ENCODE measurements around the gene SCAF1. TPM values are rescaled to one million over a fixed set of nuclear protein-coding genes. Genes with fewer than 3 reads are reported as not detected.

SCAF1 gene
- total RNA-seq, 1 donor from 2014 or later, result 105 TPM

- peaks cover 77% of the 10 kb centered on the region for H3K79me2 ChIP-seq (ENCODE audit: insufficient read depth, low read length)
- FAIRE-seq (no peak), DNase-seq (ENCODE audit: low read depth) (no peak)
- H3K36me3 ChIP-seq (ENCODE audit: insufficient read depth, low read length), result peaks cover 3% of the 10 kb centered on the region
- peaks cover 70% of the 10 kb centered on the region for H4K20me1 ChIP-seq (ENCODE audit: insufficient read depth, low read length)
- Mint-ChIP-seq H3K27ac (ENCODE audit: unreplicated experiment) (no peak overlapping the region), H3K27me3 (ENCODE audit: low read depth, unreplicated experiment) (no peaks in the 10 kb centered on the region), H3K9me3 (ENCODE audit: unreplicated experiment) (no peaks in the 10 kb centered on the region), H3K4me3 (ENCODE audit: unreplicated experiment) (no peak overlapping the region), H3K36me3 (ENCODE audit: low read depth, unreplicated experiment) (peaks cover 6% of the 10 kb centered on the region), H3K4me1 (ENCODE audit: low read depth, unreplicated experiment) (peaks cover 17% of the 10 kb centered on the region)
- no peak overlapping the region for H3K4me3 ChIP-seq (ENCODE audit: insufficient read depth, low read depth, low read length)
- H3K4me1 ChIP-seq (ENCODE audit: insufficient read depth, low read length), result peaks cover 13% of the 10 kb centered on the region
- TF ChIP-seq EZH2 (IDR thresholded peaks at IDR 0.05; ENCODE audit: insufficient read depth, low read length), result no peak
- TF ChIP-seq, protein P1, sequence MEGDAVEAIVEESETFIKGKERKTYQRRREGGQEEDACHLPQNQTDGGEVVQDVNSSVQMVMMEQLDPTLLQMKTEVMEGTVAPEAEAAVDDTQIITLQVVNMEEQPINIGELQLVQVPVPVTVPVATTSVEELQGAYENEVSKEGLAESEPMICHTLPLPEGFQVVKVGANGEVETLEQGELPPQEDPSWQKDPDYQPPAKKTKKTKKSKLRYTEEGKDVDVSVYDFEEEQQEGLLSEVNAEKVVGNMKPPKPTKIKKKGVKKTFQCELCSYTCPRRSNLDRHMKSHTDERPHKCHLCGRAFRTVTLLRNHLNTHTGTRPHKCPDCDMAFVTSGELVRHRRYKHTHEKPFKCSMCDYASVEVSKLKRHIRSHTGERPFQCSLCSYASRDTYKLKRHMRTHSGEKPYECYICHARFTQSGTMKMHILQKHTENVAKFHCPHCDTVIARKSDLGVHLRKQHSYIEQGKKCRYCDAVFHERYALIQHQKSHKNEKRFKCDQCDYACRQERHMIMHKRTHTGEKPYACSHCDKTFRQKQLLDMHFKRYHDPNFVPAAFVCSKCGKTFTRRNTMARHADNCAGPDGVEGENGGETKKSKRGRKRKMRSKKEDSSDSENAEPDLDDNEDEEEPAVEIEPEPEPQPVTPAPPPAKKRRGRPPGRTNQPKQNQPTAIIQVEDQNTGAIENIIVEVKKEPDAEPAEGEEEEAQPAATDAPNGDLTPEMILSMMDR (IDR thresholded peaks at IDR 0.05; ENCODE audit: insufficient read depth, low read depth, low read length), result no peak
- no peak overlapping the region for H3K9ac ChIP-seq (ENCODE audit: low read length)
- no peaks in the 10 kb centered on the region for H3K27me3 ChIP-seq (ENCODE audit: insufficient read depth, low read length)
- no peak overlapping the region for H2AFZ ChIP-seq (ENCODE audit: low read depth, low read length)
- no peak overlapping the region for H3K27ac ChIP-seq (ENCODE audit: low read depth, low read length)
- H3K9me3 ChIP-seq (ENCODE audit: insufficient read depth, low read depth, low read length), result no peaks in the 10 kb centered on the region
- no peak overlapping the region for H3K4me2 ChIP-seq (ENCODE audit: low read length)
These were observed 4.6 kb downstream of the SCAF1 start for GRCh38 chr19:49646586-49646985.

DNA sequence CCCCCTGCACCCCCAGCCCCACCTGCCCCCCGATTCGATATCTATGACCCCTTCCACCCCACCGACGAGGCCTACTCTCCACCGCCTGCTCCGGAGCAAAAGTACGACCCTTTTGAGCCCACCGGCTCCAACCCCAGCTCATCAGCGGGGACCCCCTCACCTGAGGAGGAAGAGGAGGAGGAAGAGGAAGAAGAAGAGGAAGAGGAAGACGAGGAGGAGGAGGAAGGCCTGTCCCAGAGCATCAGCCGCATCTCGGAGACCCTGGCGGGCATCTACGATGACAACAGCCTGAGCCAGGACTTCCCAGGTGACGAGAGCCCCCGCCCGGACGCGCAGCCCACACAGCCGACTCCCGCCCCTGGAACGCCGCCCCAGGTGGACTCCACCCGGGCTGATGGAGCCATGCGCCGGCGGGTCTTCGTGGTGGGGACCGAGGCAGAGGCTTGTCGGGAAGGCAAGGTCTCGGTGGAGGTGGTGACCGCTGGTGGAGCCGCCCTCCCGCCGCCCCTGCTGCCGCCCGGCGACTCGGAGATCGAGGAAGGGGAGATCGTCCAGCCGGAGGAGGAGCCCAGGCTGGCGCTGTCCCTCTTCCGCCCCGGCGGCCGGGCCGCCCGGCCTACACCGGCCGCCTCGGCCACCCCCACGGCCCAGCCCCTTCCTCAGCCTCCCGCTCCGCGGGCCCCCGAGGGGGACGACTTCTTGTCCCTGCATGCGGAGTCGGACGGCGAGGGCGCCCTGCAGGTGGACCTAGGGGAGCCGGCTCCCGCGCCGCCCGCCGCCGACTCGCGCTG, 9.2 kb downstream of the SCAF1 start:
- Histone ChIP-seq H4K20me1 (ENCODE audit: insufficient read depth, low read length) (peaks cover 71% of the 10 kb centered on the region), H3K27me3 (ENCODE audit: insufficient read depth, low read length) (no peaks in the 10 kb centered on the region), H3K9ac (ENCODE audit: low read length) (no peak overlapping the region), H3K27ac (ENCODE audit: low read depth, low read length) (no peak overlapping the region), H3K4me1 (ENCODE audit: insufficient read depth, low read length) (no peaks in the 10 kb centered on the region), H2AFZ (ENCODE audit: low read depth, low read length) (no peak overlapping the region), H3K4me3 (ENCODE audit: insufficient read depth, low read depth, low read length) (no peak overlapping the region), H3K79me2 (ENCODE audit: insufficient read depth, low read length) (peaks cover 52% of the 10 kb centered on the region), H3K36me3 (ENCODE audit: insufficient read depth, low read length) (peaks cover 9% of the 10 kb centered on the region), H3K9me3 (ENCODE audit: insufficient read depth, low read depth, low read length) (no peaks in the 10 kb centered on the region), H3K4me2 (ENCODE audit: low read length) (no peak overlapping the region)
- no peak for TF ChIP-seq EZH2 (IDR thresholded peaks at IDR 0.05; ENCODE audit: insufficient read depth, low read length)
- TF ChIP-seq, protein P1 (IDR thresholded peaks at IDR 0.05; ENCODE audit: insufficient read depth, low read depth, low read length), result no peak
- H3K27ac Mint-ChIP-seq (ENCODE audit: unreplicated experiment), result no peak overlapping the region
- FAIRE-seq (no peak), DNase-seq (ENCODE audit: low read depth) (no peak)
- peaks cover 2% of the 10 kb centered on the region for H3K36me3 Mint-ChIP-seq (ENCODE audit: low read depth, unreplicated experiment)
- no peaks in the 10 kb centered on the region for H3K4me1 Mint-ChIP-seq (ENCODE audit: low read depth, unreplicated experiment)
- no peaks in the 10 kb centered on the region for H3K27me3 Mint-ChIP-seq (ENCODE audit: low read depth, unreplicated experiment)
- no peak overlapping the region for H3K4me3 Mint-ChIP-seq (ENCODE audit: unreplicated experiment)
- no peaks in the 10 kb centered on the region for H3K9me3 Mint-ChIP-seq (ENCODE audit: unreplicated experiment)

All from astrocyte (in vitro differentiated cells and primary cell).